ENCODE measurements around the gene ZSCAN23.
"Not testable (repeated sequence)": the region's sequence is repeated elsewhere in the genome, so short reads cannot be mapped to it uniquely, and the experiment has no call there.

ZSCAN23 gene

DNA sequence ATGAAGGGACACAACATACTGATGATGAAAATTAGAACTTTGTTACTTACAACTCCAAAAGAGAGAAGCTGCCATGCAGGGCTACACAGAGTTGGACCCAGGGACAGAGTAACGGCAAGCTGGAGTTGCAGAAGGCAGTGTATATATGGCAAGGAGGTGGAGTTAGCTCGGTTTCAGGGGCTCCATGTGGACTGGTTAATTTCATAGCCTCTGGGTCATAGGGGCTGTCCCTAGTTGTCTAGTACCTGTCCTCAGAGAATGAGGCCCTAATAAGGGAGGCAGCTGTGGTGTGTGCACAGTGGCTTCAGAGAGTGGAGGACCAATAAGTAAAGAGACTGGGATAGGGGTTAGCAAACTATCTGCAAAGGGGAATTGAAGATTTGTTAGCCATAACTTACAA, 35.9 kb downstream of the ZSCAN23 start:
- H3K36me3 Mint-ChIP-seq: no peaks in the 10 kb centered on the region
- H3K4me1 Mint-ChIP-seq: peaks cover 6% of the 10 kb centered on the region
- ATAC-seq (peak; percentile 28), DNase-seq (ENCODE audit: low spot score in 2 of 2) (no peak)
- H3K4me3 Mint-ChIP-seq: no peak overlapping the region
- no peak overlapping the region for H3K27ac Mint-ChIP-seq
- no peaks in the 10 kb centered on the region for H3K9me3 Mint-ChIP-seq

DNA sequence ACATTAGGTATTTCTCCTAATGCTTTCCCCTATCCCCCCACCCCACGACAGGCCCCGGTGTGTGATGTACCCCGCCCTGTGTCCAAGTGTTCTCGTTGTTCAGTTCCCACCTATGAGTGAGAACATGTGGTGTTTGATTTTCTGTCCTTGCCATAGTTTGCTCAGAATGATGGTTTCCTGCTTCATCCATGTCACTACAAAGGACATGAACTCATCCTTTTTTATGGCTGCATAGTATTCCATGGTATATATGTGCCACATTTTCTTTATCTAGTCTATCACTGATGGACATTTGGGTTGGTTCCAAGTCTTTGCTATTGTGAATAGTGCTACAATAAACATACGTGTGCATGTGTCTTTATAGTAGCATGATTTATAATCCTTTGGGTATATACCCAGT, 39.4 kb downstream of the ZSCAN23 start:
- peaks cover 14% of the 10 kb centered on the region for H3K4me1 Mint-ChIP-seq
- H3K4me3 Mint-ChIP-seq; H3K9me3 Mint-ChIP-seq; H3K27ac Mint-ChIP-seq; H3K36me3 Mint-ChIP-seq; ATAC-seq; DNase-seq (ENCODE audit: low spot score in 2 of 2): not testable (repeated sequence)

DNA sequence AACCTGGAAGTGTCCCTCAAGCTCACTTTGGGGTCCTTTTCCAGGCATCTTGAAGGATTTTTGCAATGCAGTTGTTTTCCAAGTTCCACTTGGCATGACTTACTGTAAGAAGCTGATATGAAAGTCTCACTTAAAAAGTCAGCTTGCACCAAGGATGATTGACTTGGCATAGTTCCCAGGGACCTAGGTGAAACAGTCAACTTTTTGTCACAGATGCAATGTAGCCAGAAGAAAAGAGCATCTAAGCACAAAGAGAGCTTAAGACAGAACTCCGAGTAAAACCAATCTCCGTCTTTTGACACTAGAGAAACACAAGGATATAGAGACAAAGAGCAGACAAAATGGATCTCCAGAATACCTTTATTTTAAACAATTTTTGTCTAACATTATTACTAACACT, 41.1 kb downstream of the ZSCAN23 start:
- Mint-ChIP-seq H3K9me3 (no peaks in the 10 kb centered on the region), H3K4me3 (no peak overlapping the region), H3K4me1 (peaks cover 21% of the 10 kb centered on the region), H3K27ac (no peak overlapping the region), H3K36me3 (peaks cover 14% of the 10 kb centered on the region)
- ATAC-seq: no peak
- DNase-seq (ENCODE audit: low spot score in 2 of 2): no peak

DNA sequence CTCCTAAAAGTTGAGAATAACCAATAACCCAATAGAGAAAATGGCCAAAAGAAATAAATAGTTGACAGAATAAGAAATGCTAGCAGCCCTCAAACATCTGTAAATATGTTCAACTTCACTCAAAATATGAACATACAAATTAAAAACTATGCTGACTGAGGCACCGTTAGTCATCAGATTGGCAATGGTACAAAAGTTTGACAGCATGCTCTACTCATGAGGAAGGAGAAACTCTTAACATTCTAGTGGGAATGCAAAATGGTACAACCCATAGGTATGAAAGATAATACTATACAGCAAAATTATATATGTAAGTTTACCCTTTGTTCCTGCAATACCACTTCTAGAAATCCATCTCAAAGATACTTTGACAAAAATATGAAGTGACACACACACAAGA, 42.1 kb downstream of the ZSCAN23 start:
- H3K36me3 Mint-ChIP-seq: peaks cover 24% of the 10 kb centered on the region
- H3K9me3 Mint-ChIP-seq: no peaks in the 10 kb centered on the region
- H3K4me3 Mint-ChIP-seq: no peak overlapping the region
- H3K4me1 Mint-ChIP-seq: peaks cover 31% of the 10 kb centered on the region
- H3K27ac Mint-ChIP-seq: no peak overlapping the region
- no peak for ATAC-seq
- no peak for DNase-seq (ENCODE audit: low spot score in 2 of 2)

DNA sequence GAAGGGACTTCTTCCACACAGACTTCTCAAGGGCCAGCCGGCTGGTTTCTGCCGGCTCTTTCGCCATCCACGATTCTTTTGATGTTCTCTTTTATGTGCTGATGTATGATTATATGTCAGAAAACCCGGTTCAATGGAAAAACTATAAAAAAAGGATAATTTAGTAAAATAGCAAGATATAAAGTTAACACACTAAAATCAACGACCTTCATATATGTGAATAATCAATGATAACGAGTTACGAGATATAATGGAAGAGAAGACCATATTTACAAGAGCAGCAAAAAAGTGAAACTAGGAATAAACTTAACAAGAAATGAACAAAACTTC, 43.2 kb downstream of the ZSCAN23 start:
- H3K27ac Mint-ChIP-seq: peak overlapping the region; percentile 93
- peak overlapping the region; percentile 84 for H3K4me3 Mint-ChIP-seq
- DNase-seq (ENCODE audit: low spot score in 2 of 2) (no peak), ATAC-seq (no peak)
- H3K36me3 Mint-ChIP-seq: peaks cover 35% of the 10 kb centered on the region
- H3K9me3 Mint-ChIP-seq: no peaks in the 10 kb centered on the region
- peaks cover 42% of the 10 kb centered on the region for H3K4me1 Mint-ChIP-seq

DNA sequence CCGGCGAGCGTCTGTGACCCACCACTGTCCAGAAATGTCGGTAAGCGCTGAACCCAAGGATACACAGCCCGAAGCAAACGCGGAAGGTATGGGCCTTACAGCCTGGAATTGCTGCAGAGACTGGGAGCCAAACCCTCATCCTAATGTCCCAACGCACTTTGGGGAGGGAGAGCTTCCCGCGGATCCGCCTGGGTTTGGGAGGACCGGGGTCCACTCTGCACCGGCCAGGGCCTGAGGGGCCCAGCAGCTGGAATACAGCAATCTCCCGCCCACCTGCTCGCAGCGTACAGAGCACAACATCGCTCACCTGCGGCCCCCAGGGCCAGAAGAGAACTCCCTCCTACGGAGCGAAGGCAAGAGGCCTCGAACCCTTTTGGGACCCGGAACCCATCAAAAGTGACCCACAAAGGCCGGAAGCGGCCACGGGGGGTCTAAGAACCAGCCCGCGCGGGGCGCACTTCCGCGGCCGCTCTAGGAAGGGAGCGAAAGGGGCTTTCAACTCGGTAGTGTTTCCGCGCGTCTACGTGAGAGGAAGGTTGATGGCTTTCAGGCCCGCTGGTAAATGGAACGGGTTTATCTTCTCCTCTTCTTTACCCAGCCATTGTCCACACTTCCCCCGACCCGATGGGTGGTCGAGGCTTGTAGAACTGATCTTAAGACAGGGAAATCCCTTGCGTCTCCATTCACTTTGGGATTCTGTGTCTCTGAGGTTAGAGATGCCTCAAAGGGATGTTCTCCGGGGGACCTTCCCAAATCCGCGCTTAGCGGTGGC, 43.8 kb downstream of the ZSCAN23 start, which contains the start of gene ZSCAN12:
Gene ZSCAN12 (minus strand): TSS at position 398 of the 772 bp plus-strand sequence. CDS start 1,342 bp downstream, outside the sequence.
- Mint-ChIP-seq H3K36me3 (peaks cover 39% of the 10 kb centered on the region), H3K9me3 (no peaks in the 10 kb centered on the region), H3K27ac (peak within 1 kb of the TSS; percentile 93), H3K4me1 (peaks cover 47% of the 10 kb centered on the region), H3K4me3 (peak within 1 kb of the TSS; percentile 84)
- DNase-seq (ENCODE audit: low spot score in 2 of 2) (peak; percentile 70 to 89), ATAC-seq (peak; percentile 97)

DNA sequence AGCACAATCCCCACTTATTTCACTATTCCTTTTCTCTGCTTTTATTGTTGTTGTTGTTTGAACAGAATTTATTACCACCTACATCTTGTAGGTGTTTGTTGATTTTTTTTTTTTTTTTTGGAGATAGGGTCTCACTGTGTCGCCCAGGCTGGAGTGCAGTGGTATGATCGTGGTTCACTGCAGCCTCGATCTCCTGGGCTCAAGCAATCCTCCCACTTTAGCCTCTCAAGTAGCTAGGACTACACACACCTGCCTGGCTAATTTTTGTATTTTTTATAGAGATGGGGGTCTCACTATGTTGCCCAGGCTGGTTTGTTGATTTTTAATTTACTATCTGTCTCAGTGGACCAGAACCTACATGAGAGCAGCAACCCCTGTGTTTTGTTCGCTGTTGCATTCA, 47.4 kb downstream of the ZSCAN23 start:
- Mint-ChIP-seq H3K36me3 (peaks cover 75% of the 10 kb centered on the region), H3K9me3 (no peaks in the 10 kb centered on the region), H3K27ac (no peak overlapping the region), H3K4me3 (no peak overlapping the region), H3K4me1 (peaks cover 55% of the 10 kb centered on the region)
- no peak for ATAC-seq
- no peak for DNase-seq (ENCODE audit: low spot score in 2 of 2)

DNA sequence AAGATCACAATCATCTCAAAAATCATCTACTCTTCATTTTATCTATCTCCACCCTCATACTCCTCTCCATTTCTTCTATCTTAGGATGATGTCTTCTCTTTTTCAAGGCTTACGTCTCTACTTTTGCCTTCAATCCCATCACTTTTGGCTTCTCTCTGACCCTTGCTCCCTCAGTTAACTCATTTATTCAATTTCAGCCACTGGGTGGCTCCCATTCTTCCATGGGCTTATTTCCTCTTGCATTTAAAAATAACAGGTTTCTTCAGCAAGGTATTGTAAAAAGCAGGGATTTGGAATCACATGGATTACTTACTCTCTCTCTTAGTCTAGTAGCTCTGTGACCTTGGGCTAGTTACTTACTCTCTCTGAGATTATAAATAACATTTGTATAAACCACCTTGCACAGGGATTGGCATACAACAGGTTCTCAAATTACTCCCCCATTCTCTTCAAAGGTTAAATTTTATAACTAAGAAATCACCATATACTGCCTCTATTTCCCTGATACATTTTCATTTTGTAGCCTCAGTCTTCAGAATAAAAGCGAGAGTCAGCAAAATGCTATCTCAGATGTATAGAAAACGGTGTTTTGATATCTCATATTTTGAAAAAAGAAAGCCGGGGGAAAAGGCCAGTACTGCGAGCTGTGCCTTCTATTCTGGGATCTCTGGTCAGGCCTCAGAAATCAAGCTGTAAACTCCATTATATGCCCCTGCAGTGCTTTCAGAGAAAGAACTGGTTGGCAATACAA, 49.2 kb downstream of the ZSCAN23 start:
- DNase-seq (ENCODE audit: low spot score in 2 of 2) (no peak), ATAC-seq (no peak)
- Mint-ChIP-seq H3K27ac (no peak overlapping the region), H3K4me1 (peaks cover 47% of the 10 kb centered on the region), H3K4me3 (no peak overlapping the region), H3K9me3 (no peaks in the 10 kb centered on the region), H3K36me3 (peaks cover 87% of the 10 kb centered on the region)

DNA sequence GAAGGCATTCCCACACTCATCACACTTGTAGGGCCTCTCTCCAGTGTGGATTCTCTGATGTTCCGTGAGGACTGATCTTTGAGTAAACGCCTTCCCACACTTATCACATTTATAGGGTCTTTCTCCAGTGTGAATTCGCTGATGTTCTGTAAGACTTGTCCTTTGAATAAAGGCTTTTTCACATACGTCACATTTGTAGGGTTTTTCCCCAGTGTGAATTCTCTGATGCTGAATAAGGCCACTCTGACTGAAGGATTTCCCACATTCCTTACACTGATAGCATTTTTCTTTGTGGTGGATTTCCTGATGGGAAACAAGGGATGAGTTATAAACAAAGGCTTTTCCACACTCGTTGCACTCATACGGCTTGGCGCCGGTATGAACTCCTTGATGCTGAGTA, 52.6 kb downstream of the ZSCAN23 start:
- H3K9me3 Mint-ChIP-seq: no peaks in the 10 kb centered on the region
- ATAC-seq (no peak), DNase-seq (ENCODE audit: low spot score in 2 of 2) (no peak)
- peaks cover 75% of the 10 kb centered on the region for H3K36me3 Mint-ChIP-seq
- no peak overlapping the region for H3K27ac Mint-ChIP-seq
- peaks cover 30% of the 10 kb centered on the region for H3K4me1 Mint-ChIP-seq
- no peak overlapping the region for H3K4me3 Mint-ChIP-seq

DNA sequence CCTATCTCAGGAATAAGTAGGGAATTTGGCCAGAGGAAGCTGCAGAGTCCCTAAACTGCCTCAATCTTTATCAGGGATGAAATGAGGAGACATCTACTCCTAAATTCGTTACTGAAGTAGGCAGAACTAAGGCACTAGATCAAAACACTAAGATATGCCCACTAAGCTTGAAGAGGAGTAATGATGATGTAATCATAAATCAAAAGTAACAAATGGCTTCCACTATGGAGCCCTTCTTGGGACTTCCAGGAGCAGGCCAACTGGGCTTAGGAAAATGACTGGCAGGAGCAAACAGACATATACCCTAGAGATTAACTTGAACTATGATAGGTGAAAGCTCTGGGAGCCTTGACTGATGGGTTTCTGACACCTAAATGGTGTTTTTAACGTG, 59.2 kb downstream of the ZSCAN23 start:
- Mint-ChIP-seq H3K4me3 (no peak overlapping the region), H3K4me1 (peaks cover 11% of the 10 kb centered on the region), H3K27ac (no peak overlapping the region), H3K9me3 (peaks cover 4% of the 10 kb centered on the region), H3K36me3 (peaks cover 66% of the 10 kb centered on the region)
- no peak for ATAC-seq
- DNase-seq (ENCODE audit: low spot score in 2 of 2): no peak

DNA sequence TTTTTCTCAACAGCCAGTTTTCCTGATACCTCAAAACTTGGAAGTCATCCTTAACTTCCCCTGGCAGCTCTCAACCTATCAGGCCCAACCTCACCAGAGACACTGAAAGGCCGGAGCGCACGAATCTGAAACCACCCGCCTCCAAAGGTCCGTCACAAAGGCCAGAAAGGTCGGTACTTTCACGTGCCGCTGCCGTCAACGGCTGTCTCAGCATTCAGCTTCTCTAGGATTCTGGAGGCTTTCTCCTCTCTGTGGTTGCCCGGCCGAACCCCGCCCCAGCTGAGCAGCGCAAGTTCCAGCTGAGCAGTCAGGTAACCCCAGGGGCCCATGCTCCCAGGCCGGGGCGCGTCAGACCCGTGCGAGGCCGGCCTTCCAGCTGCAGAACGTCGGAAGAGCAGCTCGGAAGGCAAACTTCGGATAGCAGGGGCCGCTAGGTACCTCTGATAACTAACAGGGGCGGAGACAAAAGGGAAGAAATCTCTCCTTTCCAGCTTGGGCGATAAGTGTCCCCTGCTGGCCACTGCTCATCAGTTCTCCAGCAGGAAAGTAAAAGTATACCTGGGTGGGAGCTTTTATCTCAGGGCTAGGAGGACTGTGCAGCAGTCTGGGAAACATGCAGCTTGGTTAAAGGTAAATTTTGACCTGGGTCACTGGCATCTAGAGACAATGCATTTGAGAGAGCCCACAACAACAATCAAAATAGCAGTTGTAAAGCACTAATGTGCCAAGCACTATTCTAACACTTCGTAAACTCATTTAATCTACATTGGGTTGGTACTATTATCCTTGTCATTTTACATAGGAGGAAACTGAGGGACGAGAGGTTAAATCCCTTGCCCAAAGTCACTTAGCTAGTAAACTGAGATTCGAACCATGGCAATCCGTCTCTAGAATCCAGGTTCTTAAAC, 59.8 kb downstream of the ZSCAN23 start:
- peaks cover 64% of the 10 kb centered on the region for H3K36me3 Mint-ChIP-seq
- no peak overlapping the region for H3K4me3 Mint-ChIP-seq
- ATAC-seq: no peak
- no peak for DNase-seq (ENCODE audit: low spot score in 2 of 2)
- peaks cover 9% of the 10 kb centered on the region for H3K4me1 Mint-ChIP-seq
- H3K9me3 Mint-ChIP-seq: peaks cover 4% of the 10 kb centered on the region
- H3K27ac Mint-ChIP-seq: no peak overlapping the region

Measured in stimulated activated effector memory CD8-positive, alpha-beta T cell treated with anti-CD3 and anti-CD28 coated beads, Interleukin-12 subunit alpha, Interleukin-12 subunit beta, amount 100 ng/mL, for 72 hours (primary cell).